T-helper 2 cell treated with Interferon-gamma antibody and Interleukin-4, amounts not matched to agents 100 ng/mL and 5 ng/mL, for 36 hours (primary cell): ENCODE results near the gene CIAO2B. TPM values are rescaled to one million over a fixed set of nuclear protein-coding genes. Genes with fewer than 3 reads are reported as not detected.

Source experiments
- intact Hi-C: fragments of 100-400 bp; cut with micrococcal nuclease; formaldehyde crosslinking; loops from one replicate; pipeline ENCODE4 v1.15.1; 2023
- total RNA-seq: library from RNA; stranded (reverse); gene quantifications from 2 replicates; pipeline ENCODE4 v1.2.3, GENCODE V29; 2022

Gene CIAO2B
- total RNA-seq, 1 donor from 2014 or later: 113 TPM

- intact Hi-C loops: no loop called here
These were observed 9.5 kb downstream of the CIAO2B start for GRCh38 chr16:66924527-66925321.

DNA sequence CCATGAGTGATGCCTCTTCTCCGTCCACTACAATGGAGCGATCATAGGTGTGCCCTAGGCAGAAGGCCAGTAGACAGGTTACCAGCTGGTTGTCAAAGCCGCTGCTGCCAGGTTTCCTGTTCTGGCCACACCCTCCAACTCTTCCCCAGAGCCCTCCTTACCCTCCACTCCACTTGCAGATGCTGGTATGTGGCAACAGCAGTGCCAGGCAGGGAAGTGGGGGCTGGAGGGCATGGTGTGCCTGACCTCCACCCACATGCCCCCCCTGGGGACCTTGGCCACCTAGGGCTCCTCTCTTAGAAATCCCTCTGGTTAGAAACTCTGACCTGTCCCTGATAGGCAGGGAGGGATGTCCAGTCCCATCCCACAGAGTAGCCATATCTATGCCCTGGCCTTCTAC, 10.3 kb downstream of the CIAO2B start:
- intact Hi-C loops: no loop called here

GRCh38 chr16:66923247-66923731, 10.9 kb downstream of the CIAO2B start:
- intact Hi-C loops: no loop called here

- intact Hi-C loops: no loop called here
These were observed 12.3 kb downstream of the CIAO2B start for GRCh38 chr16:66921729-66922450.

DNA sequence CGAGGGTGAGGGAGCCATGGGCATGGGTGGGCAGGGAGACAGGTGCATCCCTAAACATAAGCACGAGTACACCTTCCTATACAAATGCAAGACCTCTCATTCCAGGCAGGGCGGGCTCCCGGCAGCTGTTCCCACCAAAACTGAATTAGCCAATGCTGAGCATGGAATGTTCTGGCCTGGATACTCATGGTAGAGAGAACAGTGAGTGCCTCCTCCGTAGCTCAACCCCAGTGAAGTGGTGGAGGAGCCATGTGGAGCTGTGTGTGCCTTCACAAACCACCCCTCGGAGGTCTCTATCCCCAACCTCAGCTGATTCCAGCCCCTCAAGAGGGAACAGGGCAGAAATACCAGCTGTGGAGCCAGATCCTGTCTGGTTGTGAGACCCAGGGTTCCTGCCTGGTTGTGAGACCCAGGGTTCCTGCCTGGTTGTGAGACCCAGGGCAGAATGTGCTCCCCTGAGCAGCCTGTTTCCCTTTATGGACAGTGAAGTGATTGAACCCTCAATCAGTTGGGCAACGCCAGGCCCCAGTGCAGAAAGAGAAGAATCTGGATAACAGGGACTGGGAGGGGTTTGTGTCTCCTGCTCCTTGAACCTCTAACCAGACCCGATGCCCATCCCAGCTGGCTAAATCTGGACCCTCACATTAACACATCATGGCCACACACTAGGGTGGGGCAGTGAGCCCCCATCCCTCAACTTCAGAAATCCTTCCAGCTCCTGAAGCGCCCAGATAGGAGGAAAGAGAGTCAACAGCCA, 13.1 kb downstream of the CIAO2B start:
- intact Hi-C loops: no loop called here

- intact Hi-C loops: no loop called here
These were observed 14.0 kb downstream of the CIAO2B start for GRCh38 chr16:66920299-66920590.

- intact Hi-C loops: no loop called here
These were observed 14.5 kb downstream of the CIAO2B start for GRCh38 chr16:66919569-66920298.

GRCh38 chr16:66918803-66919568, 15.2 kb downstream of the CIAO2B start, which contains the start of gene CDH16:
TSS of gene CDH16 (minus strand) at chr16:66918885. CDS start at chr16:66918065, 820 bp downstream.
- intact Hi-C loops: no loop called here

- intact Hi-C loops: no loop called here
These were observed 15.8 kb downstream of the CIAO2B start for GRCh38 chr16:66918355-66918754.

- intact Hi-C loops: no loop called here
These were observed 16.5 kb downstream of the CIAO2B start for GRCh38 chr16:66917741-66918140.

DNA sequence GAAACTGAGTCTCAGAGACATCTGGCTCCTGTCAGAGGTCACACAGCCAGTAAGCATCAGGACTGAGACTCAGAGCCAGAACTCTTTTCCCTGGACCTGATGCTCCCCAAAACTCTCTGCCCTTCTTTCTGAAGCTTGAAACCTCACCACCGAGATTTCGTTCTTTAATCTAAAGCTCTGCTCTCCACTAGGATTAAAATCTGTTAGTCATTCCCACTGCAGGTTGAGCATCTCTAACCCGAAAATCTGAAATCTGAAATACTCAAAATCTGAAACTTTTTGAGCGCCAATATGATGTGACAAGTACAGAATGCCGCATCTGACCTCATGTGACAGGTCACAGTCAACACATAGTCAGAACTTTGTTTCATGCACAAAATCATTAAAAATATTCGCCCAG, 17.7 kb downstream of the CIAO2B start:
- intact Hi-C loops: no loop called here

DNA sequence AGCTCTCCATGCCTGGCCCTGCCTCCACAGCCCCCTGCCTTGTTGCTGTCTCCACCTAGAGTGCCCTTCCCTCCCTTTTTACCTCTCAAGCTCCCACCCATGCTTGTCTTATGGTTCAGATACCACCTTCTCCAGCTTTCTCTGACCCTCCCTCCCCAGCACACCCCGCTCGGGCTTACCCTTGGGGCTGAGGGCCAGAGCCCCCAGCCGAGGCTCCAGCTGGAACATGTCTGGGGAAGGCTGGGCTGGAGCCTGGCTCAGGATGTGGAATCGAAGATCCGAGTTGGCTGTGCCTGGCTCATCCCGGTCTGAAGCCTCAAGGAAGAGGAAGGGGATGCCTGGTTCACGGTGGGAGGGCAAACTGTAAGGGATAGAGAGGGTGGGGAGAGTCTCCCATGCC, 19.2 kb downstream of the CIAO2B start:
- intact Hi-C loops: no loop called here

- intact Hi-C loops: no loop called here
These were observed 19.7 kb downstream of the CIAO2B start for GRCh38 chr16:66914541-66914940.

- intact Hi-C loops: no loop called here
These were observed 20.5 kb downstream of the CIAO2B start for GRCh38 chr16:66913711-66914110.

DNA sequence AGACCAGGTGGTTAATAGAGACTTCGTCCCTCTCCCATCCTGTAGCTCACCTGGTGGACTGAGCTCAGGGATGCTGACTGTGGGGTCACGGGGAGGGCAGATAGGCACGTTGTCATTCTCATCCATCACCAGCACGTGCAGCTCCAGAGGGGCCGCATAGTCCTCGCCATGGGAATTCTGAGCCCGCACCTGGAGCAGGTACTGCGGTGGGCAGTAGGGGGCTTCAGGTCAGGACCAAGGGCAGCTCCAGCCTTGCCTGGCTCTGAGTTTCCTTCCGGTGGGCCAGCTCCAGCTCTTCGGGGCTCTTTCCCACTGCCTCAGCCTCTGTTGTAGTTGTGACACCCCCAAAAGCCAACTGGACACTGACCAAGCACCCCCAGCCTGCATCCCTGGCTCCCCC, 21.1 kb downstream of the CIAO2B start:
- intact Hi-C loops: no loop called here

GRCh38 chr16:66911801-66912200, 22.4 kb downstream of the CIAO2B start:
- intact Hi-C loops: no loop called here

- intact Hi-C loops: no loop called here
These were observed 23.1 kb downstream of the CIAO2B start for GRCh38 chr16:66911112-66911511.

DNA sequence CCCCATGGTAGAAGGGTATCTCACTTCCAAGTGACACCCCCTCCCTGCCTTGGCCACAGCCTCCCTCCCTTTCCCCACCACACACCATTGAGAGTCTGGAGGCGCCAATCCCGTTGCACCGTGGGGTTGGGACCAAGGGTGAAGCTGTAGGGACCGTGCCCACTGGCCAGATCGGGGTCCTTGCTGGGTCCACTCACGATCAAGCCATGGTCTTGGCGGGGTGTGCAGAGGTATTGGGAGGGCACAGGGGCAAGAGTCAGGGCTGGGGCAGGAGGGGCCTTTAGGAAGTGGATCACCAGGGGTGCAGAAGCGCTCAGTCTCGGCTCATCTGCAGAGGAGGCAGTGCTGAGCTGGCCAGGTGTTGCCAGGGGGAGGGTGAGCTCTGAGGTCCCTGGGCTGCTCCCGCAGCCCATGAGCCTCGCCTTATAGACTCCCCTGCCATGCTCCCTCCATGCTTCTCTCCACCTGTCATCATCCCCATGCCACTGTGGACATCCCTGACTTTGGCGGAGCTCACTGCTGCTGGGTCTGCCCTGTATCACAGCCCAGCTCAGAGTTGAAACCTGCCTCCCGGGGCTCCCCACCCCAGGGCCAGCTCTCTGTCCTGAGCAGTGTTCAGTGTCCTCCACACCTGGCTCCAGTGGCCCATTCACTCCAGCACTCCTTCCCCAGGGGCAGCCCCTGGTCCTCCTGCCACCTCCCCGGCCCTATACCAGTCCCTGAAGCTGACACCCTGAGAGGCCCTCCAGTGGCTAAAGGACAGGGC, 23.8 kb downstream of the CIAO2B start:
- intact Hi-C loops: no loop called here

DNA sequence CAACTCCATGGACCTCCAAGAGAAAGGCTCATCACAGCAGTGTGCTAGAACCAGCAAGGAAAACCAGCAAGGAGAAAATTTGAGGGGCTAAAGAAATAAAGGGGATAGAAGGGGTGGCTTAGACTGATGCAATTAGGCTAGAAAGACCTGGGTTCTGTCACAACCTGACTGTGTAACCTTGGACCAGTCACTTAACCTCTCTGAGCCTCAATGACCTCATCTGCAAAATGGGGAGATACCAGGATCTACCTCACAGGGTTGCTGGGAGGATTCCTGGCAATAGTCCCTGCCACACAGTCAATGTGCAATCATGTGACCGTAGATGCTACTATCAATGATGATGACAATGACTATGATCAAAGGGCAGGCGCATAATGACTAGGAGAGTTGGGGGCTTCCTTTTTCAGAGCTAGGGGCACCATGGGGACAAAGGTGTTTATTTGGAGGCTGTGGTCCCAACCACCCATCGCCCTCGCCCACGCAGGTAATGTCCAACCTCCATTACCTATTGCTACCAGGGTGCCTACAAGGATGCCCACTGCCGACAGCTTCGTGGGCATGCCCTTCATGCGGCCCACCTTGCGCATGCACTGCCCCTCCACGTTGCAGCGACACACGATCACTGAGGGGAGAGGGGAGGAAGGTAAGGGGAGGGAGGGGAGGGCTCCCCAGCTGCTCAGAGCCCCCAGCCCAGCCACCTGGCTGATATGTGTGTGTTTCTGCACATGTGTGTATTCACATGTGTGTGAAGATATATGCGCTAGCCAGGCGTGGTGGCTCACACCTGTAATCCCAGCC, 25.2 kb downstream of the CIAO2B start:
- intact Hi-C loops: no loop called here
